NAMALWA (cell line): ENCODE data around the gene PLXNA4.

Experiments
- DNase-seq: peaks from one replicate; pipeline ENCODE4 v3.0.0-alpha.2; 2015; ENCODE audit warnings: low spot score

The PLXNA4 gene

GRCh38 chr7:132140341-132140740 is 435.9 kb downstream of the PLXNA4 start:
- no peak for DNase-seq

DNA sequence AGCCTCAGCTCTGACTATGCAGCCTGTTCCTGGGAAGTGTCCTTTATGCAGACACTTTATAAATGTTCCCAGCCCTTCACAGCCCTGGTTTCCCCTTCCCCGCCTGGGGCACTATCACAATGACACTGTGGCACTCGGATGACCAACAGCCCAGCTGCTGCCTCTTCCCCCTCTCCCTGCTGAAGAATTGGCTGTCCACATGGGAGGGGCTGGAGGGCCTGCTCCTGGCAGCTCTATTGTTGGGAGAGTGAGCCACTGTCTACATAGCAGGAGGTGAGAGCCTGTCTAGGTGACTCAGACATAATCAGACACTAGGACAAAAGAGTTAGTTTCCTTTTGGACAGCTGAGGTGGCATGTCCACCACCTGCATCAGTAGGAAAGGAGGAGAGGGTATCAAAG is 437.5 kb downstream of the PLXNA4 start:
- DNase-seq, result no peak

DNA sequence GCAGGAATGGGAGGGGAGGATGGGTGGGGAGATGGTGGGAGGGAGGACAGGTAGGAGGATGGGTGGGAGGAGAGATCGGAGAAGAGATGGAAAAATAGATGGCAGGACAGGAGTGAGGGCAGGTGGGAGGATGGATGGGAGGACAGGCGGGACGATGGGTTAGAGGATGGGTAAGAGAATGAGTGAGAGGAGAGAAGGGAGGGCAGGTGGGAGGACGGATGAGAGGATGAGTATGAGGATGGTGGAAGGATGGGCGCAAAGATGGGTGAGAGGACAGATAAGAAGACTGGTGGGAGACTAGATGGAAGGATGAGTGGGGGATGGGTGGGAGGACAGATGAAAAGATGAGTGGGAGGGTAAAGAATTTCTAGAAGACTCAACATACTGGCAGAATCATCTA is 438.6 kb downstream of the PLXNA4 start:
- DNase-seq, result no peak

DNA sequence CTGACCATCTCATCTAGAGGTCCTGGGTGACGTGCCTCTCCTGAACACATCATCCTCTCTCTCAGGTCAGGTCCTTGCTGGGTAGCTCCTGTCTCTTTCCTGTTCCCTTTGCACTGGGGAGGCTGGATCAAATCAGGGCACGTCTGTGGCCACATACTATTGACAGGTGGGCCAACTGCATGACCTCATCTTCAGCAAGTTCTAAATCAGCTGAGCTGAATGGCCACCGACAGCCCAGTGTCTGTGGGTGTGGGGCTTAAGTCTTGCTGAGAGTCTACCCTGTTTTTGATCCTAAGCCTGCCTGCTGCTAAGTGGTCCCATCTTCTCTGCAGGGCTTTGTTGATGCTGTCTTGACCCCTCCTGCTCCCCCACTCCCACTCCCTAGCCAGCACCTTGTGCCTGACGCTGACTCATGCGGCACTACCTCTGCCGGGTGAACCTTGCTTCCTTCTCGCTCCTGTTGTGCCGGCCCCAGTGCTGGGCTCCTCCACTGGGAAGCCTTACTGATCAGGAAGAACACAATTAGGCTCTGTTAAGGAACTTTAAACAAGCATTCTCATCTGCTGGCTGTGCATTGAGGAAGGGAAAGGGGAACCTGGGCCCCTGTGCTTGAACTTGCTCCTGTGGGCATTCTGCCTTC is 440.4 kb downstream of the PLXNA4 start:
- DNase-seq, result no peak

GRCh38 chr7:132134814-132135445 is 441.3 kb downstream of the PLXNA4 start:
- DNase-seq, result no peak

GRCh38 chr7:132133501-132133900 is 442.8 kb downstream of the PLXNA4 start:
- no peak for DNase-seq

GRCh38 chr7:132131196-132131595 is 445.1 kb downstream of the PLXNA4 start:
- no peak for DNase-seq

- DNase-seq, result no peak
Observed at GRCh38 chr7:132130497-132130896, 445.8 kb downstream of the PLXNA4 start.

DNA sequence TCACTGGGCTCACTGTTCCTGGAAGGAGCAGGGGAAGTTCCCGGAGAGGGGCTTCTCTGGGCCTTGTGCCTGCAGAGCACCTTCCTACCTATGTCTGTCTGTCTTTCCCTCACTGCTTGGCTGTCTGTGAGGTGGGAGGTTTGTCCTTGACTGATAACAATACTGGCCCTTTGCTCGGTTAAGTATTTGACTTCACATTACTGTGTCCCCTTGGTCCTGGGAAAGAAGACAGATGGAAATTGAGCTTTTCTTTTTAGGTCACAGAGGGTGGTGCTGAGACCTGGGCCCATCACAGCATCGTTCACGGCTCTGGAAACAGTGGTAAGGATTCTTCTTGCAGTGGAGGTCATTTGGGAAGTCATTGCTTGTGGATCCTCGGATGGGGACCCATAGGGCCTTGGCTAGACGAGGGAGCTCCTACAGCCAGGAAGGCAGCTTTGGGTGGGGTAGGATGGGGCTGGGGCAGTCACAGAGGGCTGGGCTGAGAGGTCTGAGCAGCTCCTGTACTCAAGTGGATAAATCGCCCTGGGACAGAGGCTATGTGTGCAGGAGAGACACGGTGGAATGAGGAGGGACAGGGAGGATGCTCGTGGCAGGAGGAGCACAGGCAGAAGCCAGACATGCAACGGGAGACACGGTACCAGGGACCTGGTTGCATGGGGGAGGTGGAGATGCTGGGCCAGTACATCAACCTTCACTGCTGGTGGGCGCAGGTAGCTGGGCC is 450.2 kb downstream of the PLXNA4 start:
- DNase-seq, result no peak

- no peak for DNase-seq
Observed at GRCh38 chr7:132125096-132125495, 451.2 kb downstream of the PLXNA4 start.

- no peak for DNase-seq
Observed at GRCh38 chr7:132124575-132124974, 451.7 kb downstream of the PLXNA4 start.

DNA sequence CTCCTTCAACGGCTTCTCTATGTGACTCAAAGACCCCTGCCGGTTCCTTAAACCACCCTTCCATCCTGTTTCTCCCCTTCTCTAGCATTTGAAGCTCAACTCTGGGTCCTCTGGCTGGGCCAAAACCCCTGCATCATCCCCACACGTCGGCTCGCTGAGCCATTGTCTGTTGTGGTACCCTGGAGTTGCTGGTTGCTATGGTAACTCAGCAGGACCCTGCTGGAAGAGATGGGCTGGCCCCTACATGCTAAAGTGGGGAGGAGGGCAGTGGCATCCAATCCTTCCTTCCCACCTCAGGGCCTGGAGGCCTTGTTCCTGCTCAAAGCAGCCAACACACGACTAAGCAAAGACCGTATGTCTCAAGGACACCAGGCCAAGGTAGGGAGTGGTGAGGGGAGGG is 452.5 kb downstream of the PLXNA4 start:
- DNase-seq, result no peak

DNA sequence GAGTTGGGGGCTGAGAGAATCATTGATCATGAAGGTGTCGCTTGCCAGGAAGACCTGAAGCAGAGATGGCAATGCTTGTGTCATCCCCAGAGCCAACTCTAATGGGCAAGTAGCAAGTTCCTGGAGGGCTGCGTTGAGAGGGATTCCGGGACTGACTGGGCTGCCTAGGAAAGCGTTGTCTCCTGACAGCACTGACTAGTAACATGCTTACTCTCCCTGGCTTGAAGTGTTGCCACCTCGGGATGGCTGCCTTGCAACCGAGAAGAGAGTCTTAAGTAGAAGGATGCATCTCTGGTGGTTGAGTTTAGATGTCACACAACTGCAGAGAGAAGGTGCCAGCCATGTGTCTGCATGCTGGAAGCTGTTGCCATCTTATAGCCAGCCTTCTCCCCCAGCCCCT is 453.4 kb downstream of the PLXNA4 start:
- no peak for DNase-seq

DNA sequence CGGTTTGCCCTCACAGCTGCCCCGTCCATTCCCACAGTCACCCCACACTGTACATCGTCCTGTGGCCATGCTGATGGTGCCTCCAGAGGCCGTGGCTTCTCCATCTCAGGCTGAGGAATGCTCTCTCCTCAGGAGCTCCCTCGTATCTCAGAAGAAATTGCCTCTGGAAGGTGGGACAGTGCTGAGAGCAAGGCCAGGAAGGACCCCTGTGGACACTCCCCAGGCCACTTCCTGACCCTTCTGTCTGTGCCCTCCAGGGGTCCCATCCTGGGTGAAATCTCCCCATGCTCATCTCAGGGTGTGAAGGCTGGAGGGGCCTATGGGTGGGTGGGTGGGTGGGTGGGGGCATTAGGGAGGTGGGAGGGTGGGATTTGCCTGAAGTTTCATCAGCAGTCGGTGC is 454.3 kb downstream of the PLXNA4 start:
- no peak for DNase-seq

- no peak for DNase-seq
Observed at GRCh38 chr7:132118641-132119040, 457.6 kb downstream of the PLXNA4 start.

DNA sequence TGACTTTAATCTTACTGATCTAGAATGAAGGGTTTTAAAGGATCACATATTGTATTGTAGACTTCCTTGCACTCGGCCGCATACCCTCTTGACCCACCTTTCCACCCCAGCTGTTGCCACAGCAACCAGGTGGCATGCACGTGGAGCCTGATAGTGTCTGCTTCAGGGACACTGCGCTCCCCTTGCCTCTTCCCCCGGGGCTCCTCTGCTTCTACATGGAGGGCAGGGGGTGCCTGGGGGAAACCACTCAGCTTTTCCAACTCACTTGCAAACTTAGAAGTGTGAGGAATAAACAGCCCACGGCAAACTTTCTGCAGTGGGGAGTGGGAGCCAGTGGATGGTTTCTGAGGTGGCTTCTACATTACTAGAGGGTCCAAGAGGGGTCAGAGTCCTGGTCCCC is 458.6 kb downstream of the PLXNA4 start:
- DNase-seq, result no peak

DNA sequence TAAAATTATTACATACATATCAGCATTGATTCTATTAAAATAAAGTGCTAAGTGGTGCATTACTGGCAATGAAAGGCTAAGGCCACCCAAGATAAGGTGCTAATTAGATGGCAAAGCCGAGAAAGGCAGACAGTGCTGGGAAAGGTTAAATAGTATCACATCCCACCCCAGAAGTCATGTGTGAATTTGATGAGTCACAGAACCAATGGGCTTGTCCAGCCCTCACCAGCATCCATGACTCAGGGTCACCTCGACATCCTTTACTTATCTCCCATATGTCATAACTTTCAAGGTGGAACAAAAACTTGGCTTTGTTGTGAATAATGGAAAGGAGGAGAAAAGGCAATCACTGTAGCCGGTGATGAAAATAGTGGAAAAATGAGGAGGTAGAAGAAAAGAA is 459.1 kb downstream of the PLXNA4 start:
- DNase-seq, result no peak

GRCh38 chr7:132116369-132116768 is 459.9 kb downstream of the PLXNA4 start:
- no peak for DNase-seq

DNA sequence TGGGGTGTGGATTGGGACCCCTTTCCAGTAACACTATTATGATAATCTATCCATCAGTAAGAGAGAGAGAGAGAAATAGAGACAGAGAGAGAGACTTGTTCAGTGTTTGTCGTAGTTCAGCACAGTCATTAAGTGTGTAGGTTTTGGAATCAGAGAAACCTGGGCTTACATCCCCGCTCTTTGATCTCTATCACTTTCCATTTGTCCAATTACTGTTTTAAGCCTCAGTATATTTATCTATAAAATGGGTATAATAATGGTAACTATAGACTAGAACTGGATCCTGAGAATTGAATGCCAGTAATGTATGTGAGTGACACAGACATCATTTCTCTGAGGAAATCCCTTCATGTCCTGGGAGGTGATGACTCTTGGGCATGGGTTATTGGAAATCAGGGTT is 460.5 kb downstream of the PLXNA4 start:
- DNase-seq, result no peak

DNA sequence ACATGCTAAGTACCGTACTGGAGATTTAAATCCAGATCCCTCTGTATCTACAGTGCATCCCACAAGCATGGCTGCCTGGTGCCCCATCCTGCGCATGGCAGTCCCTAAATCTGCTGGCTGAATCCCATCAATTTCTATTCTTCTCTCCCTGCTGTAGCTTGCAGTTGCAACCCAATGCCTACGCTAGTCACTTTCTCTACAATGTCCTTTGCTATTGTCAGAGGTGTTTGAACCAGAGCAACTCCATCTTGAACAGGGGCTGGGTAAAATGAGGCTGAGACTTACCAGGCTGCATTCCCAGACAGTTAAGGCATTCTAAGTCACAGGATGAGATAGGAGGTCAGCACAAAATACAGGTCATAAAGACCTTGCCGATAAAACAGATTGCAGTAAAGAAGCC is 461.2 kb downstream of the PLXNA4 start:
- DNase-seq, result no peak

DNA sequence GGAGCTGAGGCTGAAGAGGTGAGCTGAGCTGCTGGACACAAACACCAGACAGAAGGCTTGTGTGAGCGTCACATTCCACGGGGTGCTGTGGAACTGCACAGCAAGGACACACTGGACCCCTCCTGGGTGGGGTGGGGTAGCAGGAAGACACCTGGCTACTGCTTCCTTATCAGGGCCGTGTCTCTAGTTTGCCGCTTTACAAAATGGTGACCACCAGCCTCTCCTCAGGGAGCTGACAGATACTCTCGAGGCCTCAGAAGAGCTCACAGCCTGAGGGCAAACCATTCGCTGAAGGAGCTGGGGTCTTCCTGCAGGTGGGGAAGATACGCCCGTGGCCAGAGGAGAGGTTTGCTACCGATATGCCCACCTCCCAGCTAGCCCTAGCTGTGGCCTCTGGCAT is 461.9 kb downstream of the PLXNA4 start:
- no peak for DNase-seq

DNA sequence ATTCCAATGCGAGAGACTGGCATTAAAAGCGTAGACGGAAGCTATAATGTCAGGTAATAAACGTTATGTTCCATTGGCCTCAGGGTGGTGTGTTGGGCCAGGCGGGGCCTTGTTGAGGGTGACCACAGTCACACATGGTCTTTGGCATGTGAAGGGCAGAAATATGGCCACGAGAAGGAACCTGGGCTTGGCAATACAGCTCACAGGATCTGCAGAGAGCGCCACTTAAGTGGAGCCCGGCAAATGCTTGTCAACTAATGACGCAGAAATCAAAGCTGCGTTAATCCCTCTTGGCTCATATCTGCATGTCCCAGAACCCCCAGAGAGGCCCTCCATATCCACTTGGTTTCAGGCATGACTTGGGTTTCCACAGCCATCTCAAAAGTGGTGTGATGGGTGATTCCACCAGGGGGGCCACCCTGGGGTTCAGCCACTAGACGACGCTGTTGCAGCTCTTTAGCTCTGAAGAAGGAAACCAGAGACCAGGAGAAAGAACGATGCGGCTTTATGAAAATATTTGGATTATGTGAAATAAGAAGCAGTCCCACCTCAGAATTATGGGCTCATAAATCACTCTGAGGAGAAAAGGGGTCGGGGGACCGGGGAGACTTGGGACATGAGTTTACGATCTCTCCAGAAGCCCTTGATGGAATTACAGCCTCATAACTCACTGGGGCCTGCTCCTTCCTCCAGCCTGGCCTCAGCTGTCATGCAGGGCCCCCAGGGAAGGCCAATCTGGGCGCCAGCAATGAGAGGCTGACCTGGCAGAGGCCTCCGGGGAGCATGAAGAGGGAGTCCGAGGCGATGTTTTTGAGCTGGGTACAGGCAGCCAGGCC is 462.5 kb downstream of the PLXNA4 start:
- no peak for DNase-seq

GRCh38 chr7:132112657-132113056 is 463.6 kb downstream of the PLXNA4 start:
- DNase-seq, result no peak
